CD4-positive, alpha-beta T cell treated with Interleukin-17A for 1 hour (primary cell): ENCODE measurements around the gene WLS.
A peak's percentile ranks its signal among the peaks of the same experiment; 100 is the strongest.

Source experiments
- DNase-seq: peaks from one replicate; pipeline ENCODE4 v3.0.0-alpha.2; 2020

WLS gene

DNA sequence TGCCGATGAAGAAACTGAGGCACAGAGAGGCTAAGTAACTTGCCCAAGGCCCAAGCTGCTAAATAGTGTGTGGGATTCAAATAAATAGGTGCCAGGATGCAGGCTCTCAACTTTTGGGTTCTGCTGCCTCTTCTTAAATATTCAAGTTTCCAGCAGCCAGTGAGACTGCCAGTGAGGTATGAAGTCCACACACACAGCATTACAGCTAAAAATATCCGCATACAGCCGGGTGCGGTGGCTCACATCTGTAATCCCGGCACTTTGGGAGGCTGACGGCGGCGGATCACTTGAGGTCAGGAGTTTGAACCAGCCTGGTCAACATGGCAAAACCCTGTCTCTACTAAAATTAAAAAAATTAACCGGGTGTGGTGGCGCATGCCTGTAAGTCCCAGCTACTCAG, 103.5 kb downstream of the WLS start:
- no peak for DNase-seq

DNA sequence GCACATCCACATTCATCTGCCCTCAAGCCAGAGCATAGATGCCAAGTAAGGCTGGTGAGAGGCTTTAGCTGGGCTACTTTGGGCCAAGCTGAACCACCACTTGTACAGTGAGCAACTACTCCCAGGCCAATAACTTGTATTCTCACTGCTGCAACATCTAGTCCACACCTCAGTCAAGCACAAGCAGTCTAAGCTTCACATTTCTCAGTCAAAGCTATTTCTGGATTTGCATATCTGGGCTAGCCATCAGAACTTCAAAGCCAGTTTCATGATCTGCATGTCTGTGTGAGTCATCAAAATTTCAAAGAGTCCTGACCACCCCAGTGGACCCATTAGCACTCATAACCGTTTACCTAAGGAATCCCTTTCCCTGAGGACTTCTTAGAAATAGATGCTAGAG, 104.2 kb downstream of the WLS start:
- DNase-seq = no peak

DNA sequence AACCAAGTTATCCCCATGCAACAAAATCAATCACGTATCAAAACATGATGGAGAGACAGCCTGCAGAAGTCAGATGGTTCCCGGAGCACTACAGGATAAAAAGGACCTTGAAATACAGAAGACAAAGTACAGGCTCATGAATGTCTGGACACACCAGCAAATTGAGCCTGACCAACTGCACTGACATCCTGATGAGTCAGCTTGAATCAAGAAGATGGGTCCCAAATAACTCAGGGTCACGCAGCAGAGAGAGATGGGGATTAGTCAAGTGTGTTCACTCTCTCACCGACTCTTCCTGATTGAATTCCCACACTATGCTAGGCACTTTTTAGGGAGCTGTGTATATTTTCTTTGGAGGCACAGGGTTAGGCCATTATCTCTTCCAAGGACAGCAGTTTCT, 110.8 kb downstream of the WLS start:
- DNase-seq = no peak

DNA sequence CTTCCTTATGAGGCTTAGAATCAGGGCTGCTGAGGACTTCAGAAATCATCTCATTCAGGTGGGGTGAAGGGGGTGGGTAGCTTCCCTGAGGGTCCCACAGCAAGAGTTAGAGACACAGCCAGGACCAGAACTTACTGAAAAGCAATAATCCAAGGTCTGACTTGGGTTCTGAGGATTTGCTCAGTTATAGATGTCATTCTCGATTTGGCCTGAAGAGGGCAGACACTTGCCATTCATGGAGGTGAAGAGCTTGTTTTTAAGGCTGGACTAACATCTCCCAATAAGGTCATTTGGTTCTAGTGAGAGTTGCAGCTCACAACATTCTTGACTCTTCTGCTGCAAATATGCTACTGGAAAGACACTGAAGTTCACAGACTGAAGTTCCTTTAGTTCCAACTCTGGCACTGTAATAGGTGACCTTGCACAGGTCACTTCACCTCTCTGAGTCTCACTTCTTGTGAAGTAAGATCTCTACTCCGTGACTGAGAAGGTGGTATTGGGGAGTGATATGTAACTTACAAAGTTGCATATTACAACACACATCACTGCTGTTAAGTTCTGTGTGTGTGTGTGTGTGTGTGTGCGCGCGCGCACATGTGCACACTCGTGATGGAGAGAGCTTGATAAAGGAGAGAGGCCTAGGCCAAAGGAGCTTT, 112.1 kb downstream of the WLS start:
- peak; percentile 36 for DNase-seq

DNA sequence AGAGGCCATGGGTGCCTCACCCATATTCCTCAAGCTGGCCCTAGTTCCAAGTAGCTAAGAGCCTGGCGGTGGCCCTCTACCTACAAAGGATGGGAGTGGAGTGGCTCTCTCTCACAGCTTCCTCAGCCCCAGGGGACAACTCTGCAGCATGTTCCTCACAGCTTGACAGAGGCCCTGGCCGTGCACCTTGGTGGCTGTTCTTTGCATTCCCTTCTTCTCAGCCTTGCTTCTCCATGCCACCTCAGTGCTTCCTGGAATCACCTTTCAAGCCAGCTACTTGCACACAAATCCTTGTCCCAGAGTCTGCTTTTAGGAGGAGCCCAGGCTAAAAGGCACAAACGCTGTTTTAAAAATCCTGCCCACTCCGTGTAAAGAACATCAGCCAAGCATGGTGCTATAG, 112.9 kb downstream of the WLS start:
- DNase-seq = no peak

DNA sequence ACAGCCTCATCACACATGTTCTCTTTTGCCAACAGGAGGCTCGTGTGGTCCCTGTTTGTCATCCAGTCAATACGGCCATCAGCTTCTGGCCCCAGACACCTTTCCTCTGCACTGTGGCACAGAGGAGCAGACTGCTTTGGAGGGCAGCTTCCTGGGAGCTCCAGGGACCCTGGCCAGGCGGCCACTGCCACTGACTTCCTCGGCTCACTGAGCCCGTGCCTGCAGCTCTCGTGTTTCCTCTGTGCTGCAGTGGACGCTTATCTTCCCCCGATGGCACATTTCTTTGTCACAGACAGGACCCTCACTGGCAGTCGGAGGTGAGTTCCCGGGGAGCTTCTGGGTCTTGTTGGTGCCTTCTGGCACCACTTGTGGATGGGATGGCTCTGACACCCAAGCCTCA, 114.9 kb downstream of the WLS start:
- no peak for DNase-seq

DNA sequence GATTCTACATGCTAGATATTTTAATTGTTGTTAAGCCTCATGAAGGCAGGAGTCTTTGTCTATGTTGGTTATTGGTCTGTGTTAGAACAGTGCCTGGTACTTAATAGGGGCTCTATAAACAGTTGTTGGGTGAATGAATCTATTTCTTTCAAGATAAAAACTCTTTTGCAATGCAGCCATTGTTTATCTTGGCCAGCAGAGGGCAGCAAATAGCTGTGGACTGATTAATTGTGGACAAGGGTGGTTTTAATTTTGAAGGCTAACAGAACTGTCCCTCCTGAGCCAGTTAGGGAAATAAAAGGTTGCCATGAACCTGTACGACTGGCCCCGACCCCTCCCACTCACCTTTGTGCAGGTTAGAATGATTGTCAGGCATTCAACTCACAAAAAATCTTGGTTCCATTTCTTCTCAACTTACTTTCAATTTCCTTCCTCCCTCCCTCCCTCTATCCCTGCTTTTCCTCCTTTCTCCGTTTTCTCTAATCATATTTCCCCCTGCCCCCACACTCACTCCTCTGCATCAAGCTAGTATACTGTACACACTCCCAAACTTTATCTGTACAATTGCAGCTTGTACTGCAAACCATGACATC, 115.6 kb downstream of the WLS start:
- peak; percentile 55 for DNase-seq

DNA sequence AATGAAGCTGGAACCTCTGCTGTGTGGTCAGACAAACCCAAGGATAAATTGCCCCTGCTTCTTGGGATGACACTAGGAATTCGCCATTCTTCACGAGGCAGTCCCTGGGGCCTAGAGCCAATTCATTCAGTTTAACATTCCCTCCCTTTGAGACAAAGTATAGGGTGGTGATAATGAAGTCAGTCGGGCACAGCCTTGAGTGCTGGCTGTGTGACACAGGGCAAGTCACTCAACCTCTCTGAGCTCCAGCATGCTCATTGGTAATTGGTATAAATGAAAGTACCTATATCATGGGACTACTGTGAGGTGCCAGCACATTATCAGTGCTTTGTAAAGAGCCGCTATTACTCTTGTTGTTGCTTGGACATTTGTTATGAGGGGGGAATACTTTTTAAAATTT, 117.0 kb downstream of the WLS start:
- no peak for DNase-seq

DNA sequence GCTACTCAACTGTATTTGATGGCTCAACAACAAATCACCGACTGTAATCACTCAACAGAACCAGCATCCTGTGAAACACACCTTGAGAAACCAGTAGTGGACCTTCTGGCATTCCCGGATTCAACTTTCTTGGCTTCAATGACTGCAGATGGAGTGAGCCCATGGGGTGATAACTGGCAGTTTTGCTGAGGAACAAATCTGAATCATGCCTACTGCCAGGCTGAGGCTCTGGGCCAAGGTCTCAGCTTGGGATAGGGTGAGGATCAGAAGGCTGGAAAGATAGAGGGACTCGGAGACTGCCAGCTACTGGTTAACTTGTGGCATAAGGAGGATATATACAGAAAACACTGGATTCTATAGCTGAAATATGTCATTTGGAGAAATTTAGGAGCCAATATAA, 118.4 kb downstream of the WLS start:
- DNase-seq = no peak

DNA sequence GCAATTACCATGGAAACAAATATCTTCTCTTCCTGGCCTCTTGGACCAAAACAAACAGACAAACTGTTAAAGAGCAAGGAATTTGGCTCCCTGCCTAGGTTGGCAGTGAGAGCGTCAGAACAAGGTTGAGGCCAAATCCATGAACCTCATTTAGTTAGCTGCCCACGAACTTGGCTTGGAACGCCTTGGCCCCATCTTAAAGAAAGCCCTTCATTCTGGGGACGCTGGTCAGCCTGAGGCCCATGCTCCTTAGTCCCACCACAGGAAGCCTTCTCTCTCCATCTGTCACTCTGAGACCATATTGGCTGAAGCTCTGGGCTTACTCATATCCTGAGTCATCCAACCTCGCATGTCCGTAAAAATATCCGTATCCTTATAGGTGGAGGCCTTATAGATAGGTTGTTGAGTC, 119.5 kb downstream of the WLS start:
- DNase-seq = no peak

DNA sequence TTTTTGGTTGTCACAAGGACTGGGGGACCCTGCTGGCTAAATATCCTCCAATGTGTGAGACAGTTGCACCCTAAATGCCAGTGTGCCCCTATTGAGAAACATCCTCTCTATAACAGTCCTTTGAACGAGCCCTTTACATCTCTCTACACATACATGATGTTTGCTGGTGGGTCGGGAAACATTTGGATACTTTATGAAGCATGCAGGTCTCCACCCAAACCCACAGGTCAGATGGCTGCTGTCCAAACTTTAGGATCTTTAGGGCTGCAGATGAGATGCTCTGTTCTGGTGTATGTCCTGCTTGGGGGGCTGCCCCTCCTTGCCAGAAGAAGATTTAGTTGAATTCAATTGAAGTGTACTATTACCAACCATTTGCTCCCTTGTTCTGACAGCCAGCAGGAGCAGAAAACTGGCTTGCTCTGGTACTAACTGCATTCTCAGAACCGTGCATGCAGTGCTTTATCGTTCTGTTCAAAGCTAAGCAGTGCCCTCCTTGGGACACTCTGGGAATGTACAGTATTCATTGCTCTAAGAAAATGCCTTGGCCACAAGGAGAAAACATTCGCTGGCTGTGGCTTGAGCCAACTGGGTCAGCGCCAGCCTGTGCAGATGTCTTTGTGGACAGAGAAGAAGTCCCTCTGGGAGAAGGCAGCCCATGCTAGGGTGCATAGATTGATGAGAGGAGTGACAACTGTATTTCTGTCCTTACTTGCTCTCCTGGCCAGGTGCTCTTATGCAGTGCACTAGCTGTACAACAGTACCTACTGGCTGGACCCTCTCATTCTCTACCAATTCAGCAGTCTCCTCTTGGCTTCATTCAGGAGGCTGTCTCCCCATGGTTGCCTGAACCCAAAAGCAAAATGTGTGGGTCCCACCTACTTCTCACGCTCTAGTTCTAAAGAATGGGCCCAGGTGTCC, 120.5 kb downstream of the WLS start:
- no peak for DNase-seq

DNA sequence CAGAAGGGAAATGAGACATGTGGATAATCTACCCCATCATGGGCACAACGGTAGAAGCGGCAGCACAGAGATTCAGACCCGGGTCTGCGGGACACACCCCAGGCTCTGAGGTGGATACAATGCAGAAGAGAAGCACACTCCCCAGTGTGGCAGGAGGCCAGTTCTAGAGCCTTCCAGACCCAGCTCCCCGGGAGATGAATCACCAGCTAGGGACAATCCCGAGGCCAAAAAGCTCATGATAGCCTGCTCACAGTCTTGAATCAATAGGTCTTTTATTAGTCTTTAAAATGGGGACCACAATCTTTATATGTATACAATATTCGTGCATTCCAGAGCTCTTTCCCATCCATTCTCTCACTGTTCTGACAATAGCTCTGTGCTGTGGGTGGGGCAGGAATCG, 124.6 kb downstream of the WLS start:
- no peak for DNase-seq

DNA sequence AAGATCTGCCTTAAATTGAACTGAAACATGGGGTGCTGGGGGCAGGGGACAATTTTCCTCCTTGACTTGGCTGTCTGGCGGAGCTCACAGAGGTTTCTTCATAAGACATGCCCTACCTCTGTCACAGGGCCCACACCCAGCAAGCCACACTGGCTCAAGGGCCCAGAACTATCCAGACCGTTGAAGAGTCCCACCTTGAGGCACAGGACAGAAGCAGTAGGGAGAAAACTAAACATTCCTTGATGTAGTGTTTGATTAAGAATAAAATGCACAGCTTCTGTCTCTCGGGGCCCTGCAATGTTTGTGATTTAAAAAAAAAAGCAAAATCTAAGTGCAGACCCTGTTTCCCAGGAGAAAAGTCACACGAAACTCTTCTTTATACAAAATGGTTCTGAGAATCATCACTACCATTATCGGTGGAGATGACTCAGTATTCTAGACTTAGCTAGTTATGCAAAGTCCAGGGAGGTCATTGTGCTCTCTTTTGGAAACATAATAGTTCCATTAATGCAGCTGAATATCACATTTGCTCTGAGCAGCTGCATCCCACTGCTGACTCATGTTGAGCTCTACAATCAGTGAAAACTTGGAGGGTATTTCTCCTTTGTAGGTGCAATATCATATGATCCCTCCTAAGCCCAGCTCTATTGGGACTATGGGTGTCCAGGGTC, 128.3 kb downstream of the WLS start:
- DNase-seq = no peak

DNA sequence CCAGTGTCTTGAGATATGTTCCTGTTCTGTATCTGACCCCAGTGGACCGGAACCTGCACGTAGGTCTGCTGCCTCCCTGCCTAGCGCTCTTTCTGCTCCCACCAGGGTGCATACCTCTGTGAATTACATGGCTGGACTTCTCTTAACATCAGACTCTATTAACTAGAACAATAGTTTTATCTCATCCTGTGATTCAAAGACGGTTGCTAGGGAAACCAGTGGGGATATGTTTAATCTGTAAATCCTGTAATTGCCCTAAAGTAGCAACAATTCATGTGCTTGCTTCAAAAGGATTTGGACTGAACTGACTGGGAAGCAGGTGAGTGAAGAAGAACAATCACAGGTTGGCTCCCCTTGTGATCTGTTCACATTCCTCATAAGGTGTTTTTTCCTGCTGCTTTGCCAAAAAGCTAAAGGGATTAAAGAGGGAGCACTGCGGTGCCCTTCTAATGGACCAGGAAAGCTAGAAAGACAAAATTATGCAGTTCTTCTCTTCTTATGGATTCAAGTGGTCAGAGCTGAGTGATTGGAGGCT, 129.2 kb downstream of the WLS start:
- DNase-seq = no peak

DNA sequence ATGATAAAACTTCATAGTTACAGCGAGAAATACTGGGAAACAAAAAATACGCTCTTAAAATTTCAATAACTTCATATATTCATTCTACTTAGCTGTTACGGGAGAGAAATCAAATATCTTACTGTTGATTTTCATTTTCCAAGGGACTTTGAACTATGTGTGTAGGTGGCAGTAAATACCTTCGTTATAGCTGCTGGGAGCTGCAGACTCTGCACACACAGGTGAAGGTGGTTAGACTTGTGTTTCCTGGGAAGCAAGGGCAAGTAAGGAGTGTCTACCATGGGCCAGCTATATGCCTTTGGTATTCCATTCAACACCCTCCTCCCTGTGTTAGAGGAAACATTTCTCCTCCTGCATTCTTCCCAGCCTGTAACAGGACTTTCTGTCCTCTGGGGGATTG, 130.5 kb downstream of the WLS start:
- no peak for DNase-seq

DNA sequence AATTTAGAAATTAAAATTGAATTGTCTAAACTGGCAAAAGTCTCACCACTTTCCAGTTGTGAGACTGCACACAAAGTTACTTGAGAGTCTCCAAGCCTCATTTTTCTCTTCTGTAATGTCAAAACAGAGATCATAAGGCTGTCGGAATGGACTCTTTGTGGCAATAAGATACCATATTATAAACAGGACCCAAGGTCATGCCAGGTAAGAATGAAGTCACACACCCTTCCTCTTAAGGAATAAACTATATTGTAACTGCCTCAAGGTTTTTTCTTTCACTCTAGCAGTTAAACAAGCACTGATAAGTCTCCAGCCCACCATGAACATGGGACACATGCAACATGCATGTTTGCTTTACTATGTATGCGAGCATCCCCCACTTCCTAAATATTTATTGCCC, 131.8 kb downstream of the WLS start:
- no peak for DNase-seq

DNA sequence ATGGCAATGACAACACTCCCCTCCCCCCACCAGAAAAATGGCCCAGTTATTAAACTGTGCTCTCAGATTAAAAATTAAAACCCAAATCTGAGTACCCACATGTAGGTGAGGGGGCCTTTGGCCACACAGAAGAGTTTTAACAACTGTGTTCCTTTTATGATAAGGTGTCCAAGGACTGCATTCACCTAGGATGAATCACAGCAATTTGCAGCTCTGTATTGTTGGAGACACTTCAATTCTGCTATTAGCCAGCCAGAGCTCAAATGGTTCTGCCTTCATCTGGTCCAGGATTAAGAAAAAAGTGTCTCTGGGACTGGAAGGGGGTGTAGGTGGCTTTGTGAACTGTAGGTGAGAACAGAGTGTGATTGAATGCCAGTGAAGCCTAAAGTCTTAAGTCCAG, 138.6 kb downstream of the WLS start:
- DNase-seq = no peak

DNA sequence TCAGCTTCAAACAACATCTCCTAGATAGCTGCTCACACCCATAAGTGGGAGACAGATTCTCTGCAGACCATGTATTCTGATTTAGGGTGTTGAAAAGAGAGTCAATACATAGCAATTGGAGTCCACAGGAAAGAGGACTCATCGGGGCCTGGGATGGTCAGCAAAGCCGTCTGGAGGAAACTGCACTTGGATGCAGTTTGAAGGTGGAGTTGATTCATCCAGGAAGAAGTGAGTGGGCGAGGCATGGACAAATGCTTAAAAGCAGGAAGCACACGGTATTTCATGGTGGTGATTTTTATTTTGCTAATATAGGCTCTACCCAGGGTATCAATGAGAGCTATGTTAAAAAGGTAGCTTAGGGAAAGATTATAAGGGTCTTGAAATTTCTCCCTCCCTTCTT, 145.1 kb downstream of the WLS start:
- DNase-seq = no peak

DNA sequence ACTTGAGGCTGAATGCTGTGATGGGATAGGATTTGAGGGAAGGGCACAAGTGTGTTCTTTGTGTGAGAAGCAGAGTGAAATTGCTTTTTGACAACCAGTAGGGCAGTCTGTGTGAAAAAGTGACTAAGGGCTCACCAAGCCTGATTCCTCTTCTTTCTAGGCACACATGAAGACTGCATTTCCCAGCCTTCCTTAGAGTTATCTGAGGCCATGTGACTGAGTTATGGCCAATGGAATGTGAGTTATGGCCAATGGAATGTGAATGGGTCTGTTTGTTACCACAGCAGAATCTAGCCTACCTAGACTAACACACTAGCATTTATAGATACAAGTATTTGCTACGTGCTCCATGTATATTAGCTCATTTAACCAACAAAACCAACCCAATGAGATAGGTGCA, 146.6 kb downstream of the WLS start:
- DNase-seq = no peak

DNA sequence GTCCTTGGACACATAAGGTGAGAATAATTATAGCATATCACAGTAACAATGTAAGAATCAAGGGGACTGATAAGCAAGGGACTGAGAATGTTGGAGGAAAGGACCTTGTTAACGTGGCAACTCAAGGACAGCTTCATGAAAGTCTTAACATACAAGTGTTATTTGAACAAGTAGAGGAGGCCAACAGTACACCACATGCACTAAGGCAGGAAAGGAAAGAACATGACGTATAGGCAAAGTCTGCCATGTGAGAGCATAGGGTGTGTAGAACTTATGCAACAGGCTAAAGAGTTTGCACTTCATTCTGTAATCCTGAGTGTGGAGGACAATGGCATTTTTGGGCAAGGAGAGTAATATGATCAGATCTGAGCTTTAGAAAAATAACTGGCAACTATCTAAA, 148.6 kb downstream of the WLS start:
- DNase-seq = no peak

DNA sequence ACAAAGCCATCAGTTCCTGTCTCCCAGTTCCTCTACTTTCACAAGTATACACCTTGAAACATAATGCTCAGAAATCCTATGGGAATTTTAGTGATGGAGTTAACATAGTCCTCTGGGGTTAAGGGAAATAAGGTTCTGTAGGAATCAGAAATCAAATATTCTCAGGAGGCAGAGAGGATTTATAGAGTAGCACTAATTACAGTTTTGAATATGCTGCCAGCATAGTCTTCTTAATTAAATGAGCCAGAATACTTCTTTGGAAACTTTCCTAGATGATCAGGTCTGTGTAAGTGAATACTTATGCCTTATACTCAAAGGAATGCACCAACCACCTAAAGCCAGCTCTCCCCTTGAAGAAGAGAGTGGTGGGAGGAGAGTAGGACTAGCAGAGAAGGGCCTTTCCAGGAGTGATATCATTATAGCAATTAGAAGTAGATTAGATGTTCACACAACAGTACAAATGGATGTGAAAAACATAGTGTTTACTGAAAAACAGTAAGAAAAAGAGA, 150.5 kb downstream of the WLS start:
- no peak for DNase-seq

DNA sequence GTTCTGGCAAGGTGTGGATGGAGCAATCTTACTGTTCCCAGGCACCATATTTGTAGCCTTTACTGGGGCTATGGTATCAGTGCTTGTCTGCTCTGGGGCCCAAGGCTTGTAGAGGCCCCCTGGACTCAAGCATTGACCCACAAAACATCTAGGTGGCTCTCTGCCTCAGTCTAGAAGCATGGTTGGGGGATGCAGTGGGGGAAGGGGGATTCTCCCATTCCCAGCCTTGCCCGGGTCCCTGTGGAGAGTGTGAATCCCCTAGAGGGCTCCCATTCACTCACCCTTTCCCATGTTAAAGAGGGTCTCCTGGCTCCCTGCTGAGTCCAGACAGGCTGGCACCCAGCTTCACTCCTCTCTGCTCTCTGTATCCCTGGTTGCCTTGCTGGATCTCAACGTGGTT, 153.7 kb downstream of the WLS start:
- no peak for DNase-seq
